GM18951 (cell line): Measurements from ENCODE around the gene ARHGEF19.
"Not testable (repeated sequence)": the region's sequence is repeated elsewhere in the genome, so short reads cannot be mapped to it uniquely, and the experiment has no call there.

ENCODE experiments used
- POLR2A ChIP-seq: IDR thresholded peaks from 4 replicates; pipeline ENCODE4 v1.6.1; 2011; ENCODE audit warnings: mild to moderate bottlenecking; ENCODE audit not compliant: insufficient read length, insufficient read depth; ENCODE audit errors: extremely low read depth
- in situ Hi-C: fragments of 300-500 bp; cut with MboI; formaldehyde crosslinking; loops from one replicate; pipeline ENCODE4 v1.12.0; 2022; ENCODE audit warnings: low sequenced_read_pairs, mixed read lengths, inconsistent platforms; ENCODE audit not compliant: unreplicated experiment

ARHGEF19 gene

GRCh38 chr1:16221499-16221898 lies 9.0 kb upstream of the ARHGEF19 start:
- no peak for TF ChIP-seq POLR2A
- in situ Hi-C loops: no loop called here

- in situ Hi-C loops: no loop called here
- no peak for TF ChIP-seq POLR2A
Measured at GRCh38 chr1:16219968-16220500, 7.6 kb upstream of the ARHGEF19 start.

- in situ Hi-C loops: no loop called here
- TF ChIP-seq POLR2A: no peak
Measured at GRCh38 chr1:16218674-16219071, 6.2 kb upstream of the ARHGEF19 start.

- no peak for TF ChIP-seq POLR2A
- in situ Hi-C loops: no loop called here
Measured at GRCh38 chr1:16218014-16218673, 5.7 kb upstream of the ARHGEF19 start.

- TF ChIP-seq POLR2A: peak; percentile 54
- in situ Hi-C loops: no loop called here
Measured at GRCh38 chr1:16217061-16217785, 4.8 kb upstream of the ARHGEF19 start.

GRCh38 chr1:16215882-16216753 lies 3.7 kb upstream of the ARHGEF19 start:
- in situ Hi-C loops: no loop called here
- no peak for TF ChIP-seq POLR2A

GRCh38 chr1:16215240-16215639 lies 2.8 kb upstream of the ARHGEF19 start:
- in situ Hi-C loops: not testable (repeated sequence)

- in situ Hi-C loops: not testable (repeated sequence)
Measured at GRCh38 chr1:16213544-16213943, 1.1 kb upstream of the ARHGEF19 start.

- in situ Hi-C loops: no loop called here
- no peak for TF ChIP-seq POLR2A
Measured at GRCh38 chr1:16213013-16213412, 561 bp upstream of the ARHGEF19 start.

GRCh38 chr1:16211824-16212223 lies 628 bp downstream of the ARHGEF19 start:
- TF ChIP-seq POLR2A: no peak
- in situ Hi-C loops: no loop called here

GRCh38 chr1:16210581-16210980 lies 1.9 kb downstream of the ARHGEF19 start:
- TF ChIP-seq POLR2A: no peak
- in situ Hi-C loops: no loop called here

GRCh38 chr1:16209847-16210407 lies 2.5 kb downstream of the ARHGEF19 start:
- in situ Hi-C loops: no loop called here
- no peak for TF ChIP-seq POLR2A

- in situ Hi-C loops: no loop called here
- TF ChIP-seq POLR2A: no peak
Measured at GRCh38 chr1:16209132-16209846, 3.2 kb downstream of the ARHGEF19 start.
